GM12801 (cell line): ENCODE measurements around the gene OLA1.

ENCODE experiments used
- TF ChIP-seq, protein P1 (sequence below): IDR thresholded peaks from one replicate; pipeline ENCODE4 v1.5.1; 2011; ENCODE audit warnings: control low read depth; ENCODE audit not compliant: insufficient read length; ENCODE audit errors: extremely low read depth

OLA1 gene

DNA sequence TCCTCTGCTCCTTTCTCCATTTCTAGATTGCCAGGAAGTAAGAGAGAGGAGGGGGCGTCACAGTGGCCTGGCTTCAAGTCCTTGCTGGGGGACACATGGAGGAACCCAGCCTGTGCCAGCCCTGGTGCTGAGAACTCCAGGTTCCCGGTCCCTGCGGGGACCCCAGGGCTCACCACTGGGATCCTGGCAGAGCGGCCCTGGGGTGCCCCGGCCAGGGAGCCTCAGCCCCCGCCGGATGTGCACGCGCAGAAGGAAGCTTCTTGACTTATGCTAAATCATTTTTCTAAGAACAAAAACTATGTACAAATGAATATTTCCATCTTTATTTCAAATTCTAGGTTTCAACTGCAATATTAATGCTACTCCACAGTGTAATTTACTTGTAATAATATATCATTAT, 200.6 kb downstream of the OLA1 start:
- TF ChIP-seq, protein P1, sequence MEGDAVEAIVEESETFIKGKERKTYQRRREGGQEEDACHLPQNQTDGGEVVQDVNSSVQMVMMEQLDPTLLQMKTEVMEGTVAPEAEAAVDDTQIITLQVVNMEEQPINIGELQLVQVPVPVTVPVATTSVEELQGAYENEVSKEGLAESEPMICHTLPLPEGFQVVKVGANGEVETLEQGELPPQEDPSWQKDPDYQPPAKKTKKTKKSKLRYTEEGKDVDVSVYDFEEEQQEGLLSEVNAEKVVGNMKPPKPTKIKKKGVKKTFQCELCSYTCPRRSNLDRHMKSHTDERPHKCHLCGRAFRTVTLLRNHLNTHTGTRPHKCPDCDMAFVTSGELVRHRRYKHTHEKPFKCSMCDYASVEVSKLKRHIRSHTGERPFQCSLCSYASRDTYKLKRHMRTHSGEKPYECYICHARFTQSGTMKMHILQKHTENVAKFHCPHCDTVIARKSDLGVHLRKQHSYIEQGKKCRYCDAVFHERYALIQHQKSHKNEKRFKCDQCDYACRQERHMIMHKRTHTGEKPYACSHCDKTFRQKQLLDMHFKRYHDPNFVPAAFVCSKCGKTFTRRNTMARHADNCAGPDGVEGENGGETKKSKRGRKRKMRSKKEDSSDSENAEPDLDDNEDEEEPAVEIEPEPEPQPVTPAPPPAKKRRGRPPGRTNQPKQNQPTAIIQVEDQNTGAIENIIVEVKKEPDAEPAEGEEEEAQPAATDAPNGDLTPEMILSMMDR, result no peak

DNA sequence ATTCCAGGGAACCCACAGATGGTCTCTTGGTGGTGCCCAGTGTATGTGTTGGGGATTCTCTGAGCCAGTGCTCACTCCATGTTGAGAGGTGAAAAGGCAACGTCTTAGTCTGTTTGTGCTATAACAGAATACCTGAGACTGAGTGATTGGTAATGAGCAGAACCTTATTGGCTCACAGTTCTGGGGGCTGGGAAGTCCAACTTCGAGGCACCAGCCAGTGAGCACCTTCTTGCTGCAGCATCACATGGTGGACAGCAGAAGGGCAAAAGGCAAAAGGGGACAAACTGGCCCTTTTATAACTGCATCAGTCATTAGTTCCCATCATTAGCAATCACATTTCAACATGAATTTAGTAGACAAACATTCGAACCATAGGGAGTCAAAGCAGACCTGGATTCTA, 202.2 kb downstream of the OLA1 start:
- TF ChIP-seq, protein P1, result no peak

DNA sequence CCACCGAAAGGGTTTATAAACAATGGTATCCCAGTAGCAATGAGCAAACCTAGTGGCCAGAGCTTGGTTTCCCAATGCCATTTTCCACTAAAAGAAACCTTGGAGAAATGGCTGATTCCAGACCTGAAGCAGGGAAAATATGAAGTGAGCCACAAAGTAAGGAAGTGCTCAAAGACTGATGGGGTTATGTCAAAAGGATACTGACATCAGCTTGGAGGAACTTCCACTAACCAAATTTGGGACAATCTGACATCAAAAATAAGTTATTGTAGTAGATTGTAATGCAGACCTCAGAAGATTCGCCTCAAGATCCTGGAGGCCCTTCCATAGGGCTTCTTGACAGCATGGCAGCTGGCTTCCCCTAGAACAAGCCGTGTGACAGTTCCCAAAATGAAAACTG, 203.8 kb downstream of the OLA1 start:
- TF ChIP-seq, protein P1, result no peak

DNA sequence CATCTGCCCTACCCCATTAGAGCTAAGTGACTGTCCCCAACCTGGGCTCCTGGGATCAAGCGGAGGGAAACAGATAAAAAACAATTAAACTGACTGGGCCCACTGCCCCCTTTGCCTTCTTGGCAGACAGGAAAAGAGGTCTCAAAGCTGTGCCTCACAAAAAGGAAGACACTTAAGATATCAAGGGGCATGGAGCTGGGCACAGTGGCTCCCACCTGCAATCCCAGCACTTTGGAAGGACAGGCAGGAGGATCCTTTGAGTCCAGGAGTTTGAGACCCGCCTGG, 208.0 kb downstream of the OLA1 start:
- TF ChIP-seq, protein P1, result no peak

DNA sequence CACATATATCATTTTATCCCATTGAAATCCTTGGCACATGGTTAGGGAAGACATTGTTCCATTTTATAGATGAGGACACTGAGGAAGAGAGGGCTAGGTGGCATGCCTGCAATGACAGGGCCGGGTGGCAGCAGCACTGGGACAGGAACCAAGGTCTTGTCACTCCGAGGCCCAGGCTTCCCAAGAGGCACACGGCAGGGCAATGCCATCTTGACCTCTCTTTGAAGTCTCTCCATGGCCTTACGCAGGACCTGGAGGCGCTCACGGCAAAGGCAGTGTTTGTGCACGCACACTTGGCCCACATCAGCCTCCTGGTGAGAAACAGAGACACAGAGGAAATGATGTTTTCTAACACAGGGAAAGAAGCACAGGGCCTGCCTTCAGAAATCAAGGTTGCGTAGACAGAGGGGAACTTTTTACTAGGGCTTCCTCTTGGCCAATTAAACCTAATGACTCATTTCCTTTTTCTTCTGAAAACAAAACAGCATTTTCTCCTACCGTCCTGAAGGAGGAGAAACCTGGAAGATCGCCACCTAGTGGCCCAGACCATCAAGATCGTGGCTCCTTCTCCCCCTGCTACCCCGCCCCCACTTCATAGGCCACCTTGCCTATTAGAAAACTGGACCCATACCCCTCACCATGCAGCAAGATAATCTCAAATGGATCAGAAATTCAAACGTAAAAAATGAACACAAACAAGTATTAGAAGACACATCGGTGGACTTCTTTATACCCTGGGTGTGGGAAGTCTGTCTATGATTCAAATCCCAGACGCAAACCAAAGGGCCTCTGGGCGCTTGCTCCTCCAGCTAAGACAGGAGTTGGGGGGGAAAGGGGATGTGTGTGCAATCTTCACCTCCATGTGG, 208.5 kb downstream of the OLA1 start:
- TF ChIP-seq, protein P1, result no peak

DNA sequence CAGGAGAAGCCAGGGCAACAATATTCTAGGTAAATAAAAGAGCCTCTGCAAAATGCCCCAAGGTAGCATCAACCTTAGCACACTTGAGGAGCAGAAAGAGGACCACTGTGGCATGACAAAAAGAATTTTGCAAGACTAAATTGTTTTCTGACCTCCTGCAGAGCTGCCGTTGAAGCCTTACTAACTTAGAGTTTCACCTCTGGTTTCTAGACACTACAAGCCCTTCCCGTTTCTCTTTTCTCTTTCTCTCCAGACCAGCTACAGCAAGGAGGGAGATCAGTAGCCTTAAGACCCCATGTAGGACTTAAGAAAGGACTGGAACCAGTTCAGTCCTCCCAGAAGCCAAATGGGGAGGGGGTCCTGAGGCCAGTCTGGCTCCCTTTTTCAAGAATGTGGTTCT, 209.9 kb downstream of the OLA1 start:
- TF ChIP-seq, protein P1, result no peak

DNA sequence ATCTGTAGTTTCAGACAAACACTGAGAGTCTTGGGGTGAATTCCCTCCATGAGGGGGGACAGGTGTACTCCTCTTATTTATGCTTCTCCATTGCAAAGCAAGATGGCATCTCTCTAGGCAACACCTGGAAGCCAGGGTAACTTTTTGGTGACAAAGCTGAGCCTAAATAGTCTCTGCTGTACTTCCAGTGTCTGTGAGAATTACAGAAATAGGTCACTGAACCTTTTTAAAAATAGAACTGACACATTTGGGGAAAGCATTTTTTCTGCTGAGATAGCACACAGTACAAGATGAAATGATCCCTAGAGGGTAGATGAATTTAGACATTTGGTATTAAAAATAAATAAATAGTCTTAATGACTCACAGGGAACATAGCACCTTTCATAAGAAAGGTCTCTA, 211.5 kb downstream of the OLA1 start:
- TF ChIP-seq, protein P1, result no peak
